HG02981 (cell line): Measurements from ENCODE around the gene PLCB1.
A peak's percentile ranks its signal among the peaks of the same experiment; 100 is the strongest.

ENCODE experiments used
- ATAC-seq: cut with Tn5 transposase; IDR thresholded peaks from one replicate; pipeline ENCODE4 v1.9.1; 2021; ENCODE audit warnings: mild to moderate bottlenecking, moderate library complexity; ENCODE audit not compliant: unreplicated experiment

PLCB1 gene

DNA sequence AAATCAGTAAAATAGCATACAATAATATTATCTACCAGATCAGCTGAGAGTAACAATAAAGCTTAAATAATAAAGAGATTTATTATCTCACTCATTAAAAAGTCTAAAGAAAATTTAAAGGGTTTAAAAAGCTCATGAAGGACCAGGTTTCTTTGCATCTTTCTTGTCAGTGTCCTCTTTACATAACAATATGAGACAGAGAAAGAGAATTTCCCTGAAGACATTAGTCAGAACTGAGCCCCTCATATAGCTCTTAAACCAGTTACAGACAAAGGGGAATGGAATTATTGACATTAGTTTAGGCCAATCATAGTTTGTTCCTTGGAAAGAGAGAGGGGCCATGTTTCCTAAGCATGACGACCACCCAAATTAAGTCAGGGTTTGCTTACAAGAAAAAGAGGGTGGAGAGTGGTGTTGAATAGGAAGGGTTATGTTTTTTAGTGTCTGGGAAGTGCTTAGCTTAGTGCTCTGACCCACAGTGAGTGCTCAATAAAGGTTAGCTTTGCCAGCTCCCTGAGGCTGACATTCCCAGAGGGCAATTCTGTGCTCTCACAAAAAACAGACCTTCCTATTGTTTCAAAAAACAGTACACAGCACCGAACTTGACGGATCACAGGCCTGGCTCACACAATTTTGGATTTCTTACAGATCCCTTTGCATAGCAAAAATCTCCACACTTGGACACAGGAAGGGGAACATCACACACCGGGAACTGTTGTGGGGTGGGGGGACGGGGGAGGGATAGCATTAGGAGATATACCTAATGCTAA is 3.6 kb upstream of the PLCB1 start:
- no peak for ATAC-seq

DNA sequence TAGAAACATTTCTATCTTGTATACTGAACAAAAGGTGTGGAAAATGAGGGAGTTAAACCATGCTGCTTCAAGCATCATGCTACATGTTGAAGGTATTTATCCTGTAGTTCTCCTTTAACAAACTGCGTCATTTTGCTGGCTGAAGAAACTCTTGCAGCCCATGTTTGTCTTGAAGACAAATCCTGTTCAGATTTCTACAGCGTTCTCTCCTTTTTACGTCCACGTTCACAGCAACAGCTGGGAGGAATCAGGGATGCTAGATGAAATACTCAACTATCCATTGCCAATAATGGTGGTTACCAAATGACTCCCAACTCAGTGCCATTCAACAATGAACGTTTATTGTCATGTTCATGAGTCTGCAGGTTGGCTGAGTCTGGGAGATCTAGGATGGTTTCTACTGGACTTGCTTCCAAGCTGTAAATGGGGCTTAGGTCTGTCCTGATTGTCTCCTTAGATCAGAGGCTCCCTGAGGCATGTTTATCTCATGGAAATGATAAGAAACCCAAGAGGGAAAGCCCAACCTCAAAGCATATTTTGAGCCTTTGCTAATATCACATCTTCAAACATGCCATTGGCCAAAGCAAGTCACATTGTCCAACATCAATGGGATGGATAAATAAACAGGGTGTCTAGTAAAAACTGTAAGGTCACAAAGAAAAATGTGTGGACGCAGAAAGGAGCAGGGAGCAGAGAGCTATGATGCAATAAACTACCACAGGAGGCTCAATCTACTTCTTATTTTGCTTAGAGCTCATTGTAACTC is 2.7 kb upstream of the PLCB1 start:
- ATAC-seq: no peak

DNA sequence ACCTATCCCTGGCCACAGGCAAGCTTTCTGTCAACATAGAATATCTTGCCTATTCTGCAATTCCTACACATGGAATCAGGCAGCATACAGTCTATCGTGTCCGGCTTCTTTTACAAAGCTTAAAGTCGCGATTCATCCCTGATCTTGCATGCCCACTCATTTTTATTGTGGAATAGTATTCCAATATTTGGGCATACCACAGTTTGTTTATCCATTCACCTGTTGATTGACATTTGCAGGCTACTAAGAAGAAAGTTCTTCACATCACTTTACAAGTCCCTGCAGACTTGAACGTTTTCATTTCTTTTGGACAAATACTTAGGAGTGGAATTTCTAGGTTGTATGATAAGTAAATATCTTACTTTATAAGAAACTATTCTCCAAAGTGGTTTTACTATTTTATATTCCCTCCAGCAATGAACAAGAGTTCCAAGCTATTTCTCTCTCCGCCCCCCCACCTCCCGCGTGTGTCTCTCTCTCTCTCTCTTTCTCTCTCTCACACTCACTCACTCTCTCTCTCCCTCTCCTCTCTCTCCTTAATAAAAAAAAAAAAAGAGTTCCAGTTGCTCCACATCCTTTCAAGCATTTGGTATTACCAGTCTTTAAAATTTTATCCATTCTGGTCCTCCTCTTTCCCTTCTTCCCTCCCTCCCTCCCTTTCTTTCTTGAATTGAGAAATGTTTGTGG is 1.1 kb upstream of the PLCB1 start:
- no peak for ATAC-seq

DNA sequence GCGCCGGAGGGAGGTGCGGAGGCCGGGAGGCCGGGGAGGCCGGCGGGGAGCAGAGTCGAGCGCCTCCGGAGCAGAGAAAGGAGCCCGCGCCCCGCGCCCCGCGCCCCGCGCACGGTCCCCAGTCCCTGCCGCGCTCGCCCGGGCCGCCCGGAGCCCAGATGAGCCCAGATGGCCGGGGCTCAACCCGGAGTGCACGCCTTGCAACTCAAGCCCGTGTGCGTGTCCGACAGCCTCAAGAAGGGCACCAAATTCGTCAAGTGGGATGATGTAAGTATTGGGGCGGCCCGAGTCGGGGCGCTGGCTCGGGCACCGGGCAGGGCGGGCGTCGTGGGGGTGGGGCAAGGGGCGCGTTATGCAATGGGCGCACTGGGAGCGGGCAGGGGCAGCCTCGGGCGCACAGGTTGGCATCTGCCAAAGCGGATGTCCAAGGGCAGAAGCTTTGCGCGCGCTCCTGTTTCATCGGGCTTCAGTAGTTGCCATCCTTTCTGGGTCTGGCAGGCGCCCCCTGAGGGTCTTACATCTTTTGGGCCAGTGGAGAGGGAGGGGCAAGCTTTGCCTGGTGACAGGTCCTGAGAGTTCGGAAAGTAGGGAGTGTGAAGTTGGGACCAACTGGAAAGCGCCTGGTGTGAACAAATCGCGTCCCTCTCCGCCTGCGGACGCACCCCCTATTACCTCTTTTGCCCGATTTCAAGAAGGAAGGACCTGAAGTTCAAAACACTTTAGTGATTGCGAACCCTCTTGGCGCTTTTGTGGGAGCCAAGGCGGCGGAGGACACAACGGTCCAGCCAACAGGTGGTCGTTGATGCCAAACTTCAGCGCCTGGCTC is 631 bp downstream of the PLCB1 start:
- no peak for ATAC-seq

DNA sequence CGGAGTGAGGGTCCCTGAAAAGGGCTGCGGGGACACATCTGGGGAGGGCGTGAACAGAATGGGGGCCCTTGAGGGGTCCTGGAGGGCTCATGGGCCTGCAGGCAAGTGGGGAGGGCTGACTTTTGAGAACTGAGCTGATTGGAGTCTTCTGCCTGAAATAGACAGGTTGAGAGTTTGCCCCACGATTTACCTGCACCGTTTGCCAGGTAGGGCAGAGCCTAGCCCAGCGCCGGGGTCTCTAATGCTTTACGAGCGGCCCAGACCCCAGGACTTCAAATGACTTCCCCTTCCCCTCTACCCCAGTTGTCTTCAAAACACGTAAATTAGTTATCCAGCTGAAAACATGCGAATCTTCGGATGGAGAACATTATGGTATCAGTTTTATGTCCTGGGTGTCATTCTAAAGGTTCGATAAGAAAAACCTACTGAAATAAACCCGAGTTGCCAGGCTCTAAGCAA is 1.3 kb downstream of the PLCB1 start:
- no peak for ATAC-seq

DNA sequence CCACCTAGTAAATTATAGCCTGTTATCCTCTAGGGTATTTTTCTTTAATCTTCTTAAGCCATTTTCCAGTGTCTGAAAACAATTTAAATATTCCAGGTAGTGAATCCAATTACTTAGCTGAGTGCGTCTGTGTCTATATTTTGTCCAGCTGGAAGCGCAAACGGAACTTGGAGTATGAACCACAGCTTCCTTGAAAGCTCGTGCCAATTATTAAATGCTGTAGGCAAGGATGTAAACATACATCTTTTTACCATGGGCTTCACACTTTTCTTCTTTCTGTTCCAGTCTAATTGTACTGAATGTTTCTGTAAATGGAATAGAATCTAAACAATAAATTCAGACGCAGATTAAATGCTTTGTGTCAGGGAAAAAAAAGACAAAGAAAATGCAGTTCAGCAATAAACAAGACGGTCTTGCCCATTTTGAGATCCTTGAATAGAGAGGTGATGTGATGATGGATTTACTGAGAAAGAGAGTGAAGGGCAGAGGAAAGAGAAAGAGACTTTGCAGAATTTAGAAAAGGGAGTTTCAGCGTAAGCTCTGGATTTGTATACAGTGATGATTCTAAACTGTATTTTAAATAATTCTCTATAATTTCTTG is 1.9 kb downstream of the PLCB1 start:
- ATAC-seq: no peak

DNA sequence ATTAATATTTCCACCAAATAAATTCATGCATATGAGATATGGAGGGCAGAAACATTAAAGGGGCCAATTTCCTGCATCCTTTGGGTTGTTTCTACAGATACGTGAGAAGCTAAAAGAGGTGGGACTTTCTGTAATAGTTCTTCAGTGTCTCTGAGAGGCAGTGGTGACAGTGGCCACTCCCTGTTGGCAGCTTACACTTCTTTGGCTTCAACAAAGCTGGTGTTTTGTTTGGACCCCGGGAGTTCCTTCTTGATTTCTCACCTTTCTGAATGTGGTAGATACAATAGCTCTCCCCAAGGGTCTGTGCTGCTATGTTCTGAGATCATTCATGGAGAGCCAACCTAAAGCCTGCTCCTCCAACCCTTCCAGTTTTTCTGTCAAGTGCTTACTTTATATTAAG is 7.8 kb downstream of the PLCB1 start:
- ATAC-seq: no peak

DNA sequence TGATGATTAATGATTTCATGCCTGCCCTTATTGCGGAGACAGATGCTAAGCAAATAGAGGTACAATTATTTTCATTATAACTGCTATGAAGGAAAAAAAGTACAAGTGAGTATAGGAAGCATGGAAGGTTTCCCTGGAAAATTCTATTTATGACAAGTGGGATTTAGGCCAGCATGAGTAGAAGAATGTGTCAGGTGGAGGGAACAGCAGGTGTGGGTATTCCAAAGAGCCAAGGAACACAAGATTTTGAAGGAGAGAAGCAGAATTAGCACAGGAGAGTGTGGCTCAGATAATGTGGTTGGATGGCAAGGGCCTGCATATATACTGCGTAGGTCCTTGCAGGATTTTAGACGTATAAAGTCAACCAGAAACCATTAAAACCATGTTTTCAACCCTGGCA is 11.4 kb downstream of the PLCB1 start:
- ATAC-seq: no peak

DNA sequence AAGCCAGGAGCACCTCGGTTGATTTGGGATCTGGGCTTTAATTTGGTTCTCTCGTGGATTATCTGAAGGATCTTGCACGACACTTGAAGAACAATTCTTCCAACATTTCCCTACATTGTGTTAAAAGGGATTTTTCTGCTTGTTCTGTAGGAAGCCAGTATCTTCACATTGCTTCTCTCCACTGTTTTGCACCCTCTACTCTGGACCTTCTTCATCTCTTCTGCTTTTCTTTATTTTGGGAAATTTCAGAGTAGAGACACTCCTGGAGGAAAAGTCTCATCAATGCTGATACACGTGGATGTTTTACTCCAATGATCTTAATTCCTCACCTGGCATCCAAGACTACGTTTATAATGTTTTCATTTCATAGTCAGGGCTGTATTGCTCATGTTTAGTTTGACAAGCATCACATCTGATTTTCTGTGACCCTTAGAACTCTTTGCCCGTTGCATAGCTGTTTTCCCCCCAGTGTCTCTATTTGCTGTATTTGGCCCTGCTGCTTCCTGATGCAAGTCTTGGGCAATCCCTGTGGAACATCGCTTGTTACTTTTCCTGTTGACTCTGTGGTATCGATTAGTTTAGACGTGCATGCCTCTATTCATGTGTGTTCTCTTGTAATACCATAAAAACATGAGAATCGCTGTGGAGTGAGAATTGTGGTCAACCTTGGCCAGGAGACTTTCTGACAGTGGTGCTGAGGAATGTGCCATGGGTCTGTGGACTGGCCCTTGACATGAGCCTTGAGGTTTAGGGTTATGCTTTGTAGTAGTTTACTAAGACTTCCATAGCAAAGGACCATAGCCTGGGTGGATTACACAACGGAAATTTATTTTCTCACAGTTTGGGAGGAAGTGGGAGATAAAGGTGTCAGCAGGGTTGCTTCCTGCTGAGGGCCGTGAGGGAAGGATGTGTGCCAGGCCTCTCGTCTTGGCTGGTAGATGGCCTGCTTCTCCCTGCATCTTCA is 12.5 kb downstream of the PLCB1 start:
- no peak for ATAC-seq

DNA sequence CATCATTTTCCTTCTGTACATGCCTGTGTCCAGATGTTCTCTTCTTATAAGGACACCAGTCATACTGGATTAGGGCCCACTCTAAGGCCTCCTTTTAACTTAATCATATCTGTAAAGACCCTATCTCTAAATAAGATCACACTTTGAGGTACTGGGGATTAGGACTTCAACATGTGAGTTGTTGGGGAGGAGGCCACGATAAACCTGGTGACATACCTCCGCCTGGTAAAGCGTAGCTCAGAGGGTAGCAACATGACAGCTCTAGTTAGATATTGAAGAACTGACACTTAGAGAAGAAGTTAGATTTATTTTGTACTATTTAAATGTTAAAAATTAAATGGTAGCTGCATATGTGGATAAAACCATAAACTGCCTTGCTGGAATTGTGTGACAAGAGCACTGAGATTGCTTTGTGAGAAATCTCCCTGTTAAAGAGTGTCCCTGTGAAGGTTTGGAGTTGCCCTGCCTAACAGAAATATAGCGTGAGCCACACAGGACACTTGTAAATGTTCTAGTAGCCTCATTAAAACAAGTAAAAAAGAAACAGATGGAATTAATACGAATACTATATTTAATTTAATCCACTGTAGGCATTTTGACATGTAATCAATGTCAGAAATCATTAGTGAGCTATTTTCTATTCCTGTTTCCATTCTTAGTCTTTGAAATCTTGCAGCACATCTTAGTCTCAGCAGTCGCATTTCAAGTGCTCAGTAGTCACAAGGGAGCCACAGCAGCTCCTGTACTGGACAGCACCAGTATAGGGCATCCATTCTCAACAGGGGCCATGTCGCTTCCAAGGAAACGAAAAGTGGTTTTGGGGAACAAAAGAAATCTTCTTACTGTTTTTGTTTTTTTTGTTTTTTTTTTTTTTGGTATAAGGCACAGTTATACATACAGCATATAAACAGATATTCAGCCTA is 13.4 kb downstream of the PLCB1 start:
- ATAC-seq: no peak

DNA sequence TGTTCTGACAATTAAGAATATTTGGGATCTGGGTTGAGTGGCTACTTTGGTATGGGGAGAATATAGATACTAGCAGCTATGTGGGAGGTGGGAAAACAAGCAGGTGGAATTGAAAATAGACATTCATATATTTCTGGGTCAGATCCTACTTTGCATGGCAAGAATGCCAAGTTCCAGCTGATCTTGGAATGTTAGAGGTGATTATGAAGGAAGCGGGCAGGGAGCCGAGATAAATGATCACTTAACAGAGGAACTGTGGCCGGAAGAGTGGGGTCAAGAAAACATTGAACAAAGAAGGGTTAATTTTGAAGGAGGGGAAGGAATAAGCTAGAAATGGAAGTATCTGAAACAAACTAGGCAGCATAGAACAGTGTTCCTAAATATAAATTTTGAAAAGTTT is 15.4 kb downstream of the PLCB1 start:
- ATAC-seq: no peak

DNA sequence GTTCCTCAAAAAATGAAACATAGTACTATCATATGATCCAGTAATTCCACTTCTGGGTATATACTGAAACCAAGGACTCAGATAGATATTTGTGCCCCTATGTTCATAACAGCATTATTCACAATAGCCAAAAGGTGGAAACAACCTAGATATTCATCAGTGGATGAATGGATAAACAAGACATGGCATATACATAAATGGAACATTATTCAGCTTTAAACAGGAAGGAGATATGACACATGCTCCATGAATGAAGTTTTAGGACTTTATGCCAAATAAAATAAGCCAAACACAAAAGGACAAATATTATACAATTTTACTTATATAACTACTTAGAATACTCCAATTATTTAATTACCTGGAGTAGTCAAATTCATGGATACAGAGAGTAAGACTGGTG is 16.4 kb downstream of the PLCB1 start:
- ATAC-seq: no peak

DNA sequence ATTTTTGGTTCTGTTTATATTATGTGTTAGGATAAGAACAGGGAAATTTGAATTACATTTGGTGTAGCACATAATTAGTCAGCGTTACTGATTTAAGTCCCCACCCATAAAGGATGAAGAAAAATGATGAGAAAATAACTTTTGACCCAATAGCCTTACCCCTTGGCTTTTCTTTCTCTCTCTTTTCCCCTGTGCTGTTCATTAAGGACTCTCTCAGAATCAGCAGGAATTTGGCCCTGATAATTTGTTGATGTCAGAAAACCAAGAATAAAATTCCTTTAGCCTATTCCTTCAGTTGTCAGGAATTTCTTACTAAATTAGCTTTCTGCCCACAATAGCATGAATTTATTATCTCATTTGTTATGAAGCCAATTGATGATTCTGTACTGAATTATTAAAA is 18.5 kb downstream of the PLCB1 start:
- ATAC-seq: no peak

DNA sequence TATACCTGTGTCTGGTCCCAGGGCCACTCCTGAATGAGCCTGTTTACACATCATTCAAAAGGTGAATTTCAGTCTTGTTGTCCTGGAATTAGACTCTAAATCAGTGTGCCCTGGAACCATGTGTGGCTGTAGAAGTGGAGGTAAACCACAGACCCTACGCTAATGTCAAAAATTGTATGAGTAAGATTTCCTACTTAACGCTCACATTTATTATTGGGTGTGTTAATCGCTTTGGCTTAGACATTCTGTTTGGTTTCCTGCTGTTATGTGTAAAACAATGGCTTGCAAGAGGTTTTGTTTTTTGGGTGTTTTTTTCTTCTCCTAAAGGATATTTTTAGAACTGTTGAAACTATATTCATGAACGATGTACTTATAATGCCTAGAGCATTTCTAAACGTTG is 19.3 kb downstream of the PLCB1 start:
- ATAC-seq: no peak

DNA sequence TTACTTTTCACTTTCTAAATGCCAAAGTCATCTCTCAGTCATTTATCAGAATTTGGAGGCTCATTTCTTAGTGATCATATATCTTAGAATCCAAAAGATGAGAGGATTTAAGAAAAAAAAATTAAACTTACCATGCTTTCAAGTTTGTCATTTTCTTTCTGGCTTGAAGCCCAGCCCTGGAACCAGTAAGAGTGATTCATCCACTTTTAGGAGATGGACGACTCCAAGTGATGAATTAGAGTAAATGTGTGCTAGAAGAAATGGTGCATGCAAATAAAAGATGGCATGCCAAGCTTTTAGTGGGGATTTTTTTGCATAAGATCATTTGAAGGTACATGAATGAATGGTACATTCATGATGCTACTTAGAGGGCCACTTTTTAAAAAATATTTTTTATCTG is 20.1 kb downstream of the PLCB1 start:
- ATAC-seq: no peak

DNA sequence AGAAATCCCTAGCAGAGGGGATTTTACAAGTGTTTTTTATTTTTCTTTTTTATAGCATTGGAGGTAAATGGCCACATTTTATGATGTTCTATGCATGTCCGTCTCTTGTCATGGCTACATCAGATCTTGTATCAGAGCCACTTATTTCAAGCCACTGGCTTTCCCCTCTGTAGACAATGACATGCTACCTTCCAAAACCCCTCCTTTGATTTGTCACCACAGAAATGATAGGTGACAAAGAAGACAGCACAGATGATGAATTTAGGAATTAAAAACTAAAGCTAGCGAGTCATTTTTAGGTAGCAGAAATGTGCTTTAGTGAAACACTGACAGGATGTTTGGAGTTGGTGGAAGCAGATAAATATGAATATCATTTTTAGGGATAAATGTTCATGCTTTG is 20.8 kb downstream of the PLCB1 start:
- ATAC-seq: no peak

DNA sequence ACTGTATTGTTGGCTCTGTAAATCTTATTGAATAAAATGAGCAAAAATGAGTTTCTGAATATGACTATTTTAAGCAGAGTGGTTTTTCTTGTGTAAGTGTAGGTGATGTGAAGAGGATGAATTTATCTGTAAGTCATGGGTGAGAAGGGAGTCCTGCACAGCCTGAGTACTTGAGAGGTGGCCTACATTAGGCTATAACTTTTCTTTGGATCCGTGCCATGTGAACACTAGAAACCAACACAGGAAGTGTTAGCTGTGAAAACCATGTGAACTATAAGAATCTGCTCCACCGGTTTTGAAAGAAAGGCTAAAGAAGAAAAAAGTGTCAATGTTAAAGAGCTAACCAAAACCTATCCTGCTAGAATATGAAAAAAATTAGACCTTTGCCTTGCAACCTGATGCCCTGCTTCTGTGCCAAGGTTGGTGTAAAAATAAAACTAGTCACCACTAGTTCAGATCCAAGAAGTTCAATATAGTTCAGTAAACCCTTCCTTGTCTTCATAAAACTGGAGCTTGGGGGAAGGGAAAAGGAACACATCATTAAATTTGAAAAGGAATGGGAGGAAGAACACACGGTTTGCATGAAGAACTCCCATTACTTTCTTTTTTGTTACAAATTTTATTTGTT is 21.3 kb downstream of the PLCB1 start:
- peak; percentile 49 for ATAC-seq

DNA sequence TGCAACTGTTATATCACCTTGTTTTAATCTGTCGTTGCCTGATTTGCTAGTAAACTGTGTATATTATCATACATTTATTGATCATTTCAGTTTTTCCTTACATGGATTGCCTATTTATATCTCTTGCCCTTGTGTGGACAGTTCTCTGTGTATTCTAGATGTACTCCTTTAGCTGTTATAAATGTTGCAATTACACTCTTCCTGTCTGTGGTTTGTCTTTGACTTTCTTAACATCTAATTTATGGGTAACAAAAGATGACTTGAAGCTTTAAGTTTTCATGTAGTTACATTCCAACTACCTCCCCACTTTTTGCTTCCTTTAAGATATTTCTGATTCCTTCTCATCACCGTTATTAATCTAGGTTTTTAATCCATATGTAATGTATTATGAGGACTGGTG is 22.6 kb downstream of the PLCB1 start:
- ATAC-seq: no peak
